OCI-LY1 (cell line): ENCODE measurements around the gene REM1.

Experiments used
- H2AFZ ChIP-seq: fragments of 200-600 bp; sonication (generic), shearing (Covaris generic); 2 replicates; pipeline ENCODE4 v1.6.0; 2014; ENCODE audit warnings: antibody characterized with exemption, mild to moderate bottlenecking, low read length
- H3F3A ChIP-seq: fragments of 200-600 bp; sonication (generic), shearing (Covaris generic); 2 replicates; pipeline ENCODE4 v1.6.0; 2014; ENCODE audit warnings: mild to moderate bottlenecking, antibody characterized with exemption, low read length, moderate library complexity; ENCODE audit not compliant: insufficient read depth
- H3K27ac ChIP-seq: fragments of 200-600 bp; sonication (generic); 2 replicates; pipeline ENCODE4 v1.5.1; 2014; ENCODE audit warnings: low read length, mixed run types, mild to moderate bottlenecking, low read depth; ENCODE audit not compliant: poor library complexity, severe bottlenecking
- H3K27me3 ChIP-seq: fragments of 200-600 bp; sonication (generic); 2 replicates; pipeline ENCODE4 v1.6.0; 2014; ENCODE audit warnings: antibody characterized with exemption, mild to moderate bottlenecking, low read length, moderate library complexity; ENCODE audit not compliant: insufficient read depth
- H3K36me3 ChIP-seq: fragments of 200-600 bp; sonication (generic); 2 replicates; pipeline ENCODE4 v1.6.1; 2014; ENCODE audit warnings: mild to moderate bottlenecking, antibody characterized with exemption, low read length, moderate library complexity, mixed read lengths; ENCODE audit not compliant: insufficient read depth
- H3K4me1 ChIP-seq: fragments of 200-600 bp; sonication (generic); 2 replicates; pipeline ENCODE4 v1.5.1; 2014; ENCODE audit warnings: mild to moderate bottlenecking, low read length, moderate library complexity; ENCODE audit not compliant: insufficient read depth, severe bottlenecking
- H3K4me2 ChIP-seq: fragments of 200-600 bp; sonication (generic), shearing (Covaris generic); 2 replicates; pipeline ENCODE4 v1.6.1; 2014; ENCODE audit warnings: low read length
- H3K4me3 ChIP-seq: fragments of 200-600 bp; sonication (generic); 2 replicates; pipeline ENCODE4 v1.5.1; 2014; ENCODE audit warnings: low read length, low read depth, mild to moderate bottlenecking, mixed read lengths; ENCODE audit not compliant: poor library complexity, severe bottlenecking
- H3K79me2 ChIP-seq: fragments of 200-600 bp; shearing (Covaris generic); 2 replicates; pipeline ENCODE4 v1.6.1; 2016; ENCODE audit warnings: mixed run types, low read length, mixed read lengths; ENCODE audit not compliant: insufficient read depth
- H3K9ac ChIP-seq: fragments of 200-600 bp; sonication (generic), shearing (Covaris generic); 2 replicates; pipeline ENCODE4 v1.6.1; 2014; ENCODE audit warnings: mild to moderate bottlenecking, low read length, mixed read lengths
- H3K9me2 ChIP-seq: fragments of 200-600 bp; sonication (generic), shearing (Covaris generic); 2 replicates; pipeline ENCODE4 v1.6.1; 2014; ENCODE audit warnings: low read depth, mild to moderate bottlenecking, low read length, mixed read lengths
- H3K9me3 ChIP-seq: fragments of 200-600 bp; shearing (Covaris generic); 2 replicates; pipeline ENCODE4 v1.6.1; 2014; ENCODE audit warnings: low read length, mixed read lengths
- H4K20me1 ChIP-seq: fragments of 200-600 bp; sonication (generic), shearing (Covaris generic); 2 replicates; pipeline ENCODE4 v1.6.0; 2016; ENCODE audit warnings: mild to moderate bottlenecking, low read length; ENCODE audit not compliant: insufficient read depth
- CTCF ChIP-seq: fragments of 200-600 bp; sonication (generic), shearing (Covaris generic); IDR thresholded peaks from 2 replicates; pipeline ENCODE4 v1.5.1; 2017; ENCODE audit warnings: mild to moderate bottlenecking, antibody characterized with exemption, low read length, moderate library complexity, mixed read lengths
- EZH2 ChIP-seq: fragments of 200-600 bp; sonication (generic), shearing (Covaris generic); IDR thresholded peaks from 2 replicates; pipeline ENCODE4 v1.8.0; 2017; ENCODE audit warnings: borderline replicate concordance, mixed run types, mild to moderate bottlenecking, antibody characterized with exemption, low read length, moderate library complexity, mixed read lengths

REM1 gene

GRCh38 chr20:31430568-31431115 lies 44.4 kb upstream of the REM1 start:
- Histone ChIP-seq H3K27ac (no peak overlapping the region), H3K36me3 (no peaks in the 10 kb centered on the region), H3K4me1 (no peaks in the 10 kb centered on the region), H3K79me2 (no peaks in the 10 kb centered on the region), H3K9ac (no peak overlapping the region), H3K4me2 (no peak overlapping the region), H3K4me3 (no peak overlapping the region), H3K9me2 (no peaks in the 10 kb centered on the region), H3F3A (no peaks in the 10 kb centered on the region), H3K9me3 (no peaks in the 10 kb centered on the region), H2AFZ (no peak overlapping the region), H4K20me1 (no peaks in the 10 kb centered on the region), H3K27me3 (no peaks in the 10 kb centered on the region; the same call in 1 of the 2 replicates)
- TF ChIP-seq CTCF (no peak), EZH2 (no peak)

GRCh38 chr20:31440012-31440659 lies 35.0 kb upstream of the REM1 start, which contains the start of gene DEFB123:
Gene DEFB123, plus strand, starts transcription at chr20:31440632. Its CDS starts 67 bp downstream, at chr20:31440699.
- H2AFZ ChIP-seq: no peak within 1 kb of the TSS
- H3K9me2 ChIP-seq: no peaks in the 10 kb centered on the region
- H3K79me2 ChIP-seq: no peaks in the 10 kb centered on the region
- H3F3A ChIP-seq: no peaks in the 10 kb centered on the region
- H4K20me1 ChIP-seq: no peaks in the 10 kb centered on the region
- H3K36me3 ChIP-seq: no peaks in the 10 kb centered on the region
- no peak within 1 kb of the TSS for H3K4me2 ChIP-seq
- TF ChIP-seq CTCF (peak; percentile 56), EZH2 (no peak)
- H3K9ac ChIP-seq: no peak within 1 kb of the TSS
- H3K27ac ChIP-seq: no peak within 1 kb of the TSS
- H3K4me1 ChIP-seq: no peaks in the 10 kb centered on the region
- no peaks in the 10 kb centered on the region for H3K9me3 ChIP-seq
- no peak within 1 kb of the TSS for H3K4me3 ChIP-seq
- no peaks in the 10 kb centered on the region; the same call in 1 of the 2 replicates for H3K27me3 ChIP-seq

GRCh38 chr20:31446084-31446819 lies 28.8 kb upstream of the REM1 start:
- Histone ChIP-seq H3K4me3 (no peak overlapping the region), H3K4me1 (no peaks in the 10 kb centered on the region), H3K27me3 (peaks cover 4% of the 10 kb centered on the region; the same call in 1 of the 2 replicates), H3K9me3 (no peaks in the 10 kb centered on the region), H2AFZ (no peak overlapping the region), H3K9me2 (no peaks in the 10 kb centered on the region), H4K20me1 (no peaks in the 10 kb centered on the region), H3K27ac (no peak overlapping the region), H3K4me2 (no peak overlapping the region), H3K9ac (no peak overlapping the region), H3K79me2 (no peaks in the 10 kb centered on the region), H3F3A (no peaks in the 10 kb centered on the region), H3K36me3 (no peaks in the 10 kb centered on the region)
- no peak for TF ChIP-seq EZH2
- TF ChIP-seq CTCF: no peak
